Measurements from ENCODE around the gene GNPDA1.

GRCh38 chr5:142012792-142013388 is at the start of gene GNPDA1:
- TF ChIP-seq CTCF (IDR thresholded peaks at IDR 0.05) (no peak), POLR2A (IDR thresholded peaks at IDR 0.05) (no peak)
